Liver (tissue), 9 donors: Measurements from ENCODE around the gene UBE2F. TPM values are rescaled to one million over a fixed set of nuclear protein-coding genes. Genes with fewer than 3 reads are reported as not detected.

Experiments used
- DNase-seq: peaks from one replicate; pipeline ENCODE4 v3.0.0-alpha.2; 2017; ENCODE audit warnings: low spot score
- H3K27ac ChIP-seq, 2 donors: one replicate each; pipeline ENCODE4 v1.7.0; 2013; ENCODE audit warnings: inconsistent platforms in 2 of 2, low read length in 2 of 2, control low read depth in 1 of 2, low read depth in 1 of 2, mild to moderate bottlenecking in 1 of 2
- H3K27me3 ChIP-seq, 4 donors: one replicate each; pipeline versions ENCODE4 v1.6.1 to v1.7.0; 2013; ENCODE audit warnings: low read length in 3 of 4, inconsistent platforms in 1 of 4, mild to moderate bottlenecking in 1 of 4, moderate library complexity in 1 of 4; ENCODE audit not compliant: control insufficient read depth in 4 of 4, insufficient read depth in 4 of 4
- H3K36me3 ChIP-seq, 4 donors: one replicate each; pipeline versions ENCODE4 v1.6.1 to v1.7.0; 2013; ENCODE audit warnings: low read length in 3 of 4, mild to moderate bottlenecking in 3 of 4, low read depth in 1 of 4, moderate library complexity in 1 of 4; ENCODE audit not compliant: control insufficient read depth in 4 of 4, insufficient read depth in 3 of 4
- H3K4me1 ChIP-seq, 4 donors: one replicate each; pipeline versions ENCODE4 v1.6.1 to v1.7.0; 2013; ENCODE audit warnings: low read length in 3 of 4, mild to moderate bottlenecking in 3 of 4, moderate library complexity in 1 of 4; ENCODE audit not compliant: control insufficient read depth in 4 of 4, insufficient read depth in 4 of 4
- H3K4me3 ChIP-seq, 3 donors: one replicate each; pipeline versions ENCODE4 v1.6.1 to v1.7.0; 2013; ENCODE audit warnings: low read length in 3 of 3, control low read depth in 1 of 3, low read depth in 1 of 3, mild to moderate bottlenecking in 1 of 3
- H3K9ac ChIP-seq, 2 donors: one replicate each; pipeline ENCODE4 v1.7.0; 2013; ENCODE audit warnings: low read length in 2 of 2, mild to moderate bottlenecking in 2 of 2, moderate library complexity in 2 of 2, control low read depth in 1 of 2, low read depth in 1 of 2
- H3K9me3 ChIP-seq, 4 donors: one replicate each; pipeline versions ENCODE4 v1.6.1 to v1.7.0; 2013; ENCODE audit warnings: low read length in 3 of 4; ENCODE audit not compliant: control insufficient read depth in 4 of 4
- EGR1 ChIP-seq, 2 donors: IDR thresholded peaks; 2 replicates each; pipeline ENCODE4 v1.6.1; 2016 to 2018; ENCODE audit warnings: antibody characterized with exemption in 2 of 2, low read depth in 2 of 2
- FOXA1 ChIP-seq: IDR thresholded peaks from 2 replicates; pipeline ENCODE4 v1.6.1; 2016; ENCODE audit warnings: antibody characterized with exemption
- FOXA2 ChIP-seq: IDR thresholded peaks from 2 replicates; pipeline ENCODE4 v1.6.1; 2016; ENCODE audit warnings: antibody characterized with exemption
- HNF4A ChIP-seq, 2 donors: conservative IDR thresholded peaks; 2 replicates each; pipeline ENCODE4 v1.6.1; 2016; ENCODE audit warnings: antibody characterized with exemption in 2 of 2, mild to moderate bottlenecking in 2 of 2
- HNF4G ChIP-seq: IDR thresholded peaks from 2 replicates; pipeline ENCODE4 v1.6.1; 2016; ENCODE audit warnings: antibody characterized with exemption
- NR2F2 ChIP-seq: IDR thresholded peaks from 2 replicates; pipeline ENCODE4 v1.6.1; 2016; ENCODE audit warnings: antibody characterized with exemption
- RAD21 ChIP-seq, 2 donors: IDR thresholded peaks; 2 replicates each; pipeline ENCODE4 v1.6.1; 2016; ENCODE audit warnings: antibody characterized with exemption in 2 of 2, mild to moderate bottlenecking in 2 of 2
- RXRA ChIP-seq, 2 donors: IDR thresholded peaks; 2 replicates each; pipeline ENCODE4 v1.6.1; 2017 to 2018; ENCODE audit warnings: antibody characterized with exemption in 2 of 2, mild to moderate bottlenecking in 1 of 2
- SP1 ChIP-seq: IDR thresholded peaks from 2 replicates; pipeline ENCODE4 v1.6.1; 2018; ENCODE audit warnings: antibody characterized with exemption, mild to moderate bottlenecking
- TAF1 ChIP-seq: conservative IDR thresholded peaks from 2 replicates; pipeline ENCODE4 v1.6.1; 2016; ENCODE audit warnings: antibody characterized with exemption, mild to moderate bottlenecking
- YY1 ChIP-seq: IDR thresholded peaks from 2 replicates; pipeline ENCODE4 v1.6.1; 2016; ENCODE audit warnings: antibody characterized with exemption, mild to moderate bottlenecking
- WGBS: extraction: QIAGEN DNeasy Blood & Tissue Kit; methylation state at CpG from one replicate; pipeline ENCODE4 v1.1.7; 2013; 5-methylcytosine and 5-hydroxymethylcytosine counted together
- polyA plus RNA-seq, 2 donors: library from polyadenylated mRNA; stranded (reverse) in 1 of 2; unstranded in 1 of 2; fragments of 200-250 nt in 1 of 2; fragments of >200 nt in 1 of 2; fragmentation: Nextera tagmentation in 1 of 2; extraction: Ambion mirVana in 1 of 2; gene quantifications; one replicate each; pipeline versions ENCODE4 v1.2.1 to v1.2.3, GENCODE V29; 2013 to 2015
- total RNA-seq, 2 donors: library from RNA; depleted of rRNA; stranded (reverse); fragments of >200 nt; gene quantifications; one replicate each; pipeline ENCODE4 v1.2.3, GENCODE V29; 2014
- TF ChIP-seq, protein P1 (sequence below): IDR thresholded peaks from 2 replicates; pipeline ENCODE4 v1.6.1; 2016; ENCODE audit warnings: antibody characterized with exemption
- TF ChIP-seq, protein P2 (sequence below): IDR thresholded peaks from 2 replicates; pipeline ENCODE4 v1.6.1; 2016; ENCODE audit warnings: antibody characterized with exemption
- TF ChIP-seq, protein P3 (sequence below): IDR thresholded peaks from 2 replicates; pipeline ENCODE4 v1.6.1; 2016; ENCODE audit warnings: antibody characterized with exemption
- TF ChIP-seq, protein P4 (sequence below): IDR thresholded peaks from 2 replicates; pipeline ENCODE4 v1.6.1; 2016; ENCODE audit warnings: antibody characterized with exemption, mild to moderate bottlenecking
- TF ChIP-seq, protein P5 (sequence below): fragments of 150-350 bp; IDR thresholded peaks from 2 replicates; pipeline ENCODE4 v1.5.1; 2017; ENCODE audit warnings: improper control_type of control experiment, low read depth, low read length; ENCODE audit not compliant: missing input control
- donor health status: healthy.
- donor health status: healthy.
- donor health status: healthy.
- donor health status: healthy.
- donor health status: healthy.

Gene UBE2F
- total and polyA plus RNA-seq, 4 donors, result 30.5 to 55.3 (median 32.1) TPM

DNA sequence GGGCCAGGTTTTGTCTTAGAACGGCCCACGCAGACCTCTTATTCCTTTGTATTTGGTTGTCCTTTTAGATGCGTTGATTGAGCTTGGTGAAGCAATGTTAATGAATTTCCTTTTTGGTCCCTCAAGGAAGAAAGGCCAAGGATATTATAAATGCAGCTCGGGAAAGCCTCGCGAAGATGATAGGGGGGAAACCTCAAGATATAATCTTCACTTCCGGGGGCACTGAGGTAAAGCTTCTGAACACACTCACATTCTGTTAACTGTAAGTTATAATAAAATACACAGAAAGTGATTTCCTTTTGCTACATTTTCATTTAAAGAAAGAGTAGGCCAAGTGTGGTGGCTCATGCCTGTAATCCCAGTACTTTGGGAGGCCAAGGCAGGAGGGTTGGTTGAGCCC, 101.1 kb downstream of the UBE2F start:
- Histone ChIP-seq H3K9me3 (peaks cover 0 to 9% (median 0%) of the 10 kb centered on the region in 4 donors), H3K4me1 (peaks cover 7 to 60% (median 39%) of the 10 kb centered on the region in 4 donors), H3K27ac (no peak overlapping the region), H3K27me3 (no peaks in the 10 kb centered on the region), H3K9ac (no peak overlapping the region), H3K4me3 (no peak overlapping the region), H3K36me3 (peaks cover 7 to 33% (median 20%) of the 10 kb centered on the region in 4 donors)
- WGBS, result 93% methylated on average over 7 of the region's 7 CpGs
- no peak for DNase-seq
- no peak for TF ChIP-seq SP1
- TF ChIP-seq NR2F2, result no peak
- TF ChIP-seq FOXA2, result no peak
- no peak for TF ChIP-seq FOXA1
- no peak for TF ChIP-seq RAD21 (IDR thresholded peaks at IDR 0.05)
- no peak for TF ChIP-seq RXRA (IDR thresholded peaks at IDR 0.05)
- TF ChIP-seq, protein P1, sequence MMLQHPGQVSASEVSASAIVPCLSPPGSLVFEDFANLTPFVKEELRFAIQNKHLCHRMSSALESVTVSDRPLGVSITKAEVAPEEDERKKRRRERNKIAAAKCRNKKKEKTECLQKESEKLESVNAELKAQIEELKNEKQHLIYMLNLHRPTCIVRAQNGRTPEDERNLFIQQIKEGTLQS, result no peak
- TF ChIP-seq, protein P2, sequence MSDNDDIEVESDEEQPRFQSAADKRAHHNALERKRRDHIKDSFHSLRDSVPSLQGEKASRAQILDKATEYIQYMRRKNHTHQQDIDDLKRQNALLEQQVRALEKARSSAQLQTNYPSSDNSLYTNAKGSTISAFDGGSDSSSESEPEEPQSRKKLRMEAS, result no peak
- TF ChIP-seq, protein P3, sequence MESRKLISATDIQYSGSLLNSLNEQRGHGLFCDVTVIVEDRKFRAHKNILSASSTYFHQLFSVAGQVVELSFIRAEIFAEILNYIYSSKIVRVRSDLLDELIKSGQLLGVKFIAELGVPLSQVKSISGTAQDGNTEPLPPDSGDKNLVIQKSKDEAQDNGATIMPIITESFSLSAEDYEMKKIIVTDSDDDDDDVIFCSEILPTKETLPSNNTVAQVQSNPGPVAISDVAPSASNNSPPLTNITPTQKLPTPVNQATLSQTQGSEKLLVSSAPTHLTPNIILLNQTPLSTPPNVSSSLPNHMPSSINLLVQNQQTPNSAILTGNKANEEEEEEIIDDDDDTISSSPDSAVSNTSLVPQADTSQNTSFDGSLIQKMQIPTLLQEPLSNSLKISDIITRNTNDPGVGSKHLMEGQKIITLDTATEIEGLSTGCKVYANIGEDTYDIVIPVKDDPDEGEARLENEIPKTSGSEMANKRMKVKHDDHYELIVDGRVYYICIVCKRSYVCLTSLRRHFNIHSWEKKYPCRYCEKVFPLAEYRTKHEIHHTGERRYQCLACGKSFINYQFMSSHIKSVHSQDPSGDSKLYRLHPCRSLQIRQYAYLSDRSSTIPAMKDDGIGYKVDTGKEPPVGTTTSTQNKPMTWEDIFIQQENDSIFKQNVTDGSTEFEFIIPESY, result no peak
- TF ChIP-seq, protein P4, sequence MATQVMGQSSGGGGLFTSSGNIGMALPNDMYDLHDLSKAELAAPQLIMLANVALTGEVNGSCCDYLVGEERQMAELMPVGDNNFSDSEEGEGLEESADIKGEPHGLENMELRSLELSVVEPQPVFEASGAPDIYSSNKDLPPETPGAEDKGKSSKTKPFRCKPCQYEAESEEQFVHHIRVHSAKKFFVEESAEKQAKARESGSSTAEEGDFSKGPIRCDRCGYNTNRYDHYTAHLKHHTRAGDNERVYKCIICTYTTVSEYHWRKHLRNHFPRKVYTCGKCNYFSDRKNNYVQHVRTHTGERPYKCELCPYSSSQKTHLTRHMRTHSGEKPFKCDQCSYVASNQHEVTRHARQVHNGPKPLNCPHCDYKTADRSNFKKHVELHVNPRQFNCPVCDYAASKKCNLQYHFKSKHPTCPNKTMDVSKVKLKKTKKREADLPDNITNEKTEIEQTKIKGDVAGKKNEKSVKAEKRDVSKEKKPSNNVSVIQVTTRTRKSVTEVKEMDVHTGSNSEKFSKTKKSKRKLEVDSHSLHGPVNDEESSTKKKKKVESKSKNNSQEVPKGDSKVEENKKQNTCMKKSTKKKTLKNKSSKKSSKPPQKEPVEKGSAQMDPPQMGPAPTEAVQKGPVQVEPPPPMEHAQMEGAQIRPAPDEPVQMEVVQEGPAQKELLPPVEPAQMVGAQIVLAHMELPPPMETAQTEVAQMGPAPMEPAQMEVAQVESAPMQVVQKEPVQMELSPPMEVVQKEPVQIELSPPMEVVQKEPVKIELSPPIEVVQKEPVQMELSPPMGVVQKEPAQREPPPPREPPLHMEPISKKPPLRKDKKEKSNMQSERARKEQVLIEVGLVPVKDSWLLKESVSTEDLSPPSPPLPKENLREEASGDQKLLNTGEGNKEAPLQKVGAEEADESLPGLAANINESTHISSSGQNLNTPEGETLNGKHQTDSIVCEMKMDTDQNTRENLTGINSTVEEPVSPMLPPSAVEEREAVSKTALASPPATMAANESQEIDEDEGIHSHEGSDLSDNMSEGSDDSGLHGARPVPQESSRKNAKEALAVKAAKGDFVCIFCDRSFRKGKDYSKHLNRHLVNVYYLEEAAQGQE, result no peak
- TF ChIP-seq HNF4A (conservative IDR thresholded peaks at IDR 0.05), result no peak

DNA sequence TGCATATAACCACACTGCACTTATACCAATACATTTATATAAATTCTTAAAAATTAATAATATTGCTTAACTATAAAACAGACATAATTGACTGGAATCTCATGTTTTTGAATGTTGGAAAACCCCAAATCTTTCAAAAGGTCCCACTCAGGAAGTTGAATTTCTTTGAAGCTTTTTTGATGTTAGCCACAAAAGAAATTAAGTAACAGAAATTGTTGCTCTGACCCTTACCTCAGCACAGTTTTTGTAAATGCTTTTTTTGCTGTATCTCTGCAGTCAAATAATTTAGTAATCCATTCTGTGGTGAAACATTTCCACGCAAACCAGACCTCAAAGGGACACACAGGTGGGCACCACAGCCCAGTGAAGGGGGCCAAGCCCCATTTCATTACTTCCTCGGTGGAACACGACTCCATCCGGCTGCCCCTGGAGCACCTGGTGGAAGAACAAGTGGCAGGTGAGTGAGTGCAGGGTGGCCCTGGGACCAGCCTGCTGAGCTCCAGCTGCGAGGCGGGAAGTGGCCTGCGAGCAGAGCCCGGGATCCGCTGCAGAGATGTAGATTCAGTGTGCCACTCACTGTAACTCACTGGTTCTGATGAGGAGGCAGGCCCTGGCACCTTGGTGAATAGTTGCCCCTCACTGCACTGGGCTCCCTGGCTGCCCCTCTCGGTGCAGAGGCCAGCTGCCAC, 102.4 kb downstream of the UBE2F start:
- no peak for DNase-seq
- H3K27me3 ChIP-seq, result no peaks in the 10 kb centered on the region
- H3K9ac ChIP-seq, result no peak overlapping the region
- peaks cover 8 to 37% (median 27%) of the 10 kb centered on the region in 4 donors for H3K36me3 ChIP-seq
- H3K4me1 ChIP-seq, result peaks cover 2 to 48% (median 29%) of the 10 kb centered on the region in 4 donors
- H3K27ac ChIP-seq, result peak overlapping the region; percentile 3 to 44
- H3K4me3 ChIP-seq, result no peak overlapping the region
- WGBS, result 90% methylated on average over 10 of the region's 10 CpGs
- peaks cover 0 to 9% (median 0%) of the 10 kb centered on the region in 4 donors for H3K9me3 ChIP-seq
- TF ChIP-seq, protein P5, sequence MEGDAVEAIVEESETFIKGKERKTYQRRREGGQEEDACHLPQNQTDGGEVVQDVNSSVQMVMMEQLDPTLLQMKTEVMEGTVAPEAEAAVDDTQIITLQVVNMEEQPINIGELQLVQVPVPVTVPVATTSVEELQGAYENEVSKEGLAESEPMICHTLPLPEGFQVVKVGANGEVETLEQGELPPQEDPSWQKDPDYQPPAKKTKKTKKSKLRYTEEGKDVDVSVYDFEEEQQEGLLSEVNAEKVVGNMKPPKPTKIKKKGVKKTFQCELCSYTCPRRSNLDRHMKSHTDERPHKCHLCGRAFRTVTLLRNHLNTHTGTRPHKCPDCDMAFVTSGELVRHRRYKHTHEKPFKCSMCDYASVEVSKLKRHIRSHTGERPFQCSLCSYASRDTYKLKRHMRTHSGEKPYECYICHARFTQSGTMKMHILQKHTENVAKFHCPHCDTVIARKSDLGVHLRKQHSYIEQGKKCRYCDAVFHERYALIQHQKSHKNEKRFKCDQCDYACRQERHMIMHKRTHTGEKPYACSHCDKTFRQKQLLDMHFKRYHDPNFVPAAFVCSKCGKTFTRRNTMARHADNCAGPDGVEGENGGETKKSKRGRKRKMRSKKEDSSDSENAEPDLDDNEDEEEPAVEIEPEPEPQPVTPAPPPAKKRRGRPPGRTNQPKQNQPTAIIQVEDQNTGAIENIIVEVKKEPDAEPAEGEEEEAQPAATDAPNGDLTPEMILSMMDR, result no peak
- TF ChIP-seq, protein P4, result no peak
- TF ChIP-seq EGR1 (IDR thresholded peaks at IDR 0.05; ENCODE audit: low read depth in 2 of 2) (no peak), HNF4G (no peak), FOXA1 (no peak), TAF1 (no peak), FOXA2 (no peak), RAD21 (IDR thresholded peaks at IDR 0.05) (no peak), RXRA (IDR thresholded peaks at IDR 0.05) (no peak), YY1 (no peak)
- TF ChIP-seq, protein P3, result no peak
- TF ChIP-seq, protein P2, result no peak
- TF ChIP-seq, protein P1, result no peak
